Naive B cell (primary cell): Measurements from ENCODE around the gene ACER2. TPM values are rescaled to one million over a fixed set of nuclear protein-coding genes. Genes with fewer than 3 reads are reported as not detected.
"Not testable (repeated sequence)": the region's sequence is repeated elsewhere in the genome, so short reads cannot be mapped to it uniquely, and the experiment has no call there.

ENCODE experiments used
- ATAC-seq, 2 donors: fragments of 150-1000 bp; cut with Tn5 transposase; 2 replicates each; pipeline ENCODE4 v1.10.0; 2021; ENCODE audit warnings: low read depth in 2 of 2, mild to moderate bottlenecking in 2 of 2, moderate library complexity in 2 of 2
- DNase-seq: peaks from one replicate; pipeline ENCODE4 v3.0.0; 2022
- H3K27ac Mint-ChIP-seq, 6 donors: one replicate each; pipeline ENCODE4 v1.8.0; 2020 to 2022; ENCODE audit warnings: mild to moderate bottlenecking in 6 of 6, mixed read lengths in 6 of 6, moderate library complexity in 5 of 6, inconsistent platforms in 2 of 6
- H3K27me3 Mint-ChIP-seq, 3 donors: one replicate each; pipeline ENCODE4 v1.8.0; 2021 to 2022; ENCODE audit warnings: mixed read lengths in 3 of 3, mild to moderate bottlenecking in 1 of 3
- H3K36me3 Mint-ChIP-seq, 2 donors: one replicate each; pipeline ENCODE4 v1.8.0; 2020 to 2022; ENCODE audit warnings: mixed read lengths in 2 of 2, inconsistent platforms in 1 of 2, mild to moderate bottlenecking in 1 of 2
- H3K4me1 Mint-ChIP-seq, 3 donors: one replicate each; pipeline ENCODE4 v1.8.0; 2020 to 2022; ENCODE audit warnings: mixed read lengths in 3 of 3, inconsistent platforms in 1 of 3, mild to moderate bottlenecking in 1 of 3, moderate library complexity in 1 of 3
- H3K4me3 Mint-ChIP-seq, 8 donors: one replicate each; pipeline ENCODE4 v1.8.0; 2020 to 2022; ENCODE audit warnings: mild to moderate bottlenecking in 8 of 8, mixed read lengths in 8 of 8, moderate library complexity in 8 of 8, inconsistent platforms in 2 of 8
- H3K9me3 Mint-ChIP-seq, 7 donors: one replicate each; pipeline ENCODE4 v1.8.0; 2020 to 2022; ENCODE audit warnings: mixed read lengths in 7 of 7, mild to moderate bottlenecking in 5 of 7, inconsistent platforms in 2 of 7, moderate library complexity in 1 of 7
- polyA plus RNA-seq, 6 donors: library from polyadenylated mRNA; unstranded; fragments of 300-500 nt; fragmentation: Illumina TruSeq; gene quantifications; one replicate each; pipeline ENCODE4 v1.2.3, GENCODE V29; 2021; ENCODE audit warnings: low read depth in 6 of 6

ACER2 gene
- under 1 TPM in 5 of 6 donors, not detected in 1; 0.14 to 0.80 (median 0.56) TPM for polyA plus RNA-seq

GRCh38 chr9:19408693-19409400 lies at the start of gene ACER2:
ACER2 (plus strand) TSS chr9:19409009; CDS start chr9:19409085, 76 bp downstream.
- Mint-ChIP-seq H3K27ac (peak within 1 kb of the TSS; percentile 53 to 94 (median 85)), H3K4me3 (peak within 1 kb of the TSS; percentile 90 to 99 (median 96)), H3K27me3 (no peaks in the 10 kb centered on the region), H3K9me3 (peaks cover 0 to 2% (median 0%) of the 10 kb centered on the region in 7 donors), H3K36me3 (no peaks in the 10 kb centered on the region), H3K4me1 (peaks cover 8 to 17% (median 16%) of the 10 kb centered on the region in 3 donors)
- ATAC-seq: peak; percentile 91 to 92
- peak; percentile 94 for DNase-seq

DNA sequence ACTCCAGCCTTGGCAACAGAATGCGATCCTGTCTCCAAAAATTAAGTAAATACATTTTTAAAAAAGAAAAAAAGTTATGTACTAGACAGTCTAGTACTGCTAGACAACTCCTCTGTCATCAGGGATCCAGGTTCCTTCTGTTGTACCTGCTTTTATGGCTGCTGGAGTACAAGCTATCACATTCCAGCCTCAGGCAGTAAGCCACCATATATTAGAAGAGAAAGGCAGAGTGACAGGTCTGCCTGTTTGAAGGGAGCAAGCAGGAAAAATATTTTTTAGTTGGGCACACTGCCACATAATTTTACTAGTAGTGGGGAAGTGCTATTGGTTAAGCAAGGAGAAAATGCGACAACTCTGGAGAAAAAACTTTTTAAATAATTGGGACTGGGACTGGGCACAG lies 39.7 kb upstream of the ACER2 start:
- peaks cover 0 to 5% of the 10 kb centered on the region in 2 donors for H3K36me3 Mint-ChIP-seq
- peaks cover 5 to 12% (median 7%) of the 10 kb centered on the region in 3 donors for H3K4me1 Mint-ChIP-seq
- DNase-seq (no peak), ATAC-seq (no peak)
- H3K4me3 Mint-ChIP-seq: no peak overlapping the region
- H3K9me3 Mint-ChIP-seq: no peaks in the 10 kb centered on the region
- no peaks in the 10 kb centered on the region for H3K27me3 Mint-ChIP-seq
- H3K27ac Mint-ChIP-seq: peak overlapping the region in 1 of 6 donors; percentile 26

DNA sequence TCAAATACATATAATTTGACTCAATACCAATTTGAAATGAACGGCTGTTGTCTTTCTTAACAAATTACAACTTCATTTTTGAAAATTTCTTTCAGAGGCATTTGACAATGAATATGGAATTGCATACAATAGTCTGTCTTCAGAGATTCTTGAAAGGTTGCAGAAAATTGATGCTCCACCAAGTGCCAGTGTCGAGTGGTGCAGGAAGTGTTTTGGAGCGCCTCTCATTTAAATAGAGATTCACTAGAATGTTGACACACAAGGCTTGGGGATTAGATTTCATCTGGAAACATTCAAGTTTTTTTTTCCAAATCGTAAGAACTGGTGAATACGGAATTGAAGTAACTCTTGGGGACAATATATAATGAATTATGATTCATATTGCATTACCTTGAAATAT lies 36.9 kb upstream of the ACER2 start:
- H3K4me1 Mint-ChIP-seq: peaks cover under 1 to 16% (median 8%) of the 10 kb centered on the region in 3 donors
- no peaks in the 10 kb centered on the region for H3K27me3 Mint-ChIP-seq
- H3K27ac Mint-ChIP-seq: no peak overlapping the region
- DNase-seq (no peak), ATAC-seq (no peak)
- H3K9me3 Mint-ChIP-seq: no peaks in the 10 kb centered on the region
- H3K4me3 Mint-ChIP-seq: no peak overlapping the region
- H3K36me3 Mint-ChIP-seq: peaks cover 14 to 23% of the 10 kb centered on the region in 2 donors

- Mint-ChIP-seq H3K9me3 (no peaks in the 10 kb centered on the region), H3K27ac (no peak overlapping the region), H3K4me3 (no peak overlapping the region), H3K27me3 (no peaks in the 10 kb centered on the region), H3K4me1 (peaks cover 3 to 18% (median 14%) of the 10 kb centered on the region in 3 donors), H3K36me3 (peaks cover 14 to 23% of the 10 kb centered on the region in 2 donors)
- ATAC-seq (no peak), DNase-seq (no peak)
Observed at GRCh38 chr9:19372567-19372966, 36.2 kb upstream of the ACER2 start.

GRCh38 chr9:19373527-19373926 lies 35.3 kb upstream of the ACER2 start:
- H3K27me3 Mint-ChIP-seq: no peaks in the 10 kb centered on the region
- H3K27ac Mint-ChIP-seq: no peak overlapping the region
- no peaks in the 10 kb centered on the region for H3K9me3 Mint-ChIP-seq
- ATAC-seq (no peak), DNase-seq (no peak)
- peaks cover 11 to 25% (median 21%) of the 10 kb centered on the region in 3 donors for H3K4me1 Mint-ChIP-seq
- H3K4me3 Mint-ChIP-seq: no peak overlapping the region
- peaks cover 20 to 30% of the 10 kb centered on the region in 2 donors for H3K36me3 Mint-ChIP-seq

DNA sequence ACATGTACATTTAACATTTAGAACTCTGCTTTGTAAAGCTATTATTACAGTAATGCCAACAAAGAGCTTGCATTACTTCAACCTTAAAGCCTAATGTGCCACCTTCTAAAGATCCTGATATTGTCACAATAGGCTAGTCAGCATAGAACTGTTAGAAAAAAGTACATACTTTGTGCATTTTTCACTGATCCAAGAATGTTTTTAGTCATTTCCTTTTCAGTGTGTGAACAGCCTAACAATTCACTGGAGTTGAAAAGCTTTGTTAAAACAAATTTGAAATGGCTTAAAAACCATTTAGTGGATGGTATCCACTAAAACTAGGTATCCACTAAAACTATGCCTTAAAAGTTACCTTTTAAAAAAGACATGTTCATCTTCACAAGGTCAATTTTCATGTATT lies 33.3 kb upstream of the ACER2 start:
- ATAC-seq: no peak
- Mint-ChIP-seq H3K4me3 (no peak overlapping the region), H3K36me3 (peaks cover 30 to 33% of the 10 kb centered on the region in 2 donors)

DNA sequence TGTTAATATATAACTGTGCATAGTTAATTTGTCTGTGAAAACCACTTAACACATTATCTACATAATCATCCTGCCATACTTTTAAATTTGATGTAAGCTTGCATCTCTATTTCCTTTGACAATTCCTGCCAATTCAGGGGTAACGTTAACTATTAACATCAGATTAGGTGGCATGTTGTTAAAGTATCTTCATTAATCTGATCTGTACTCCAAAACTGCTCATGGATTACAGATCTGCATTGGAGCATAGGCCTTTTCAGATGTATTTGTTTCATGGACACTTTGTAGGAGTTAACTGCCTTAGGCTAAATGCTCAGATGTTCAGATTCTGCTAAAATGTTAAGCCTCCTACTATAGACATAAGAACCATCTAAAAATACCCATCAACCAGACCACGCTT lies 31.9 kb upstream of the ACER2 start:
- H3K4me1 Mint-ChIP-seq: peaks cover 33 to 51% (median 44%) of the 10 kb centered on the region in 3 donors
- no peaks in the 10 kb centered on the region for H3K27me3 Mint-ChIP-seq
- peak overlapping the region in 1 of 6 donors; percentile 96 for H3K27ac Mint-ChIP-seq
- peak overlapping the region in 1 of 8 donors; percentile 62 for H3K4me3 Mint-ChIP-seq
- peaks cover 30 to 33% of the 10 kb centered on the region in 2 donors for H3K36me3 Mint-ChIP-seq
- H3K9me3 Mint-ChIP-seq: peaks cover 0 to 8% (median 2%) of the 10 kb centered on the region in 7 donors
- no peak for DNase-seq
- ATAC-seq: no peak

More for the DNA sequence above, 33.3 kb upstream of the ACER2 start:
- Mint-ChIP-seq H3K4me1 (peaks cover 26 to 43% (median 35%) of the 10 kb centered on the region in 3 donors), H3K27me3 (no peaks in the 10 kb centered on the region), H3K9me3 (peaks cover 0 to 4% (median 0%) of the 10 kb centered on the region in 7 donors), H3K27ac (peak overlapping the region in 2 of 6 donors; percentile 54 to 74)
- no peak for DNase-seq

DNA sequence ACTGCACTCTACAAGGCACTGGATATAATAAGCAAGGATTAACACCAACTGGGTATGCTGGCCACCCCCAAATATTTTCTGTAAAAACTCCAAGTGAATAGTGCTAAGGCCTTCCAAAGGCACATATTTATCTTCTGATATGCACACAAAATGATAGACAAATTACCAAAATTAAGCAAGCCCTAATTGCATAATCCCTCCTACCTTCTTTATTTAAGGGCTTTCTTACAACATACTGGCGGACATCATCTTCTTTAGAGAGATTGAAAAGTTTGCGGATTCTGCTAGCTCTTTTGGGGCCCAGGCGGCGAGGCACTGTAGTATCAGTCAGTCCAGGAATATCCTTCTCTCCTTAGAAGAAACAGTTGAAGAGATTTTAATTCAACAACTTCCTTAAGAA lies 30.6 kb upstream of the ACER2 start:
- H3K4me3 Mint-ChIP-seq: peak overlapping the region in 6 of 8 donors; percentile 20 to 99 (median 88)
- H3K9me3 Mint-ChIP-seq: peaks cover 0 to 8% (median 2%) of the 10 kb centered on the region in 7 donors
- DNase-seq: no peak
- peaks cover 33 to 51% (median 44%) of the 10 kb centered on the region in 3 donors for H3K4me1 Mint-ChIP-seq
- peak overlapping the region in 3 of 6 donors; percentile 29 to 99 (median 96) for H3K27ac Mint-ChIP-seq
- H3K27me3 Mint-ChIP-seq: no peaks in the 10 kb centered on the region
- H3K36me3 Mint-ChIP-seq: peaks cover 30 to 33% of the 10 kb centered on the region in 2 donors
- no peak for ATAC-seq

DNA sequence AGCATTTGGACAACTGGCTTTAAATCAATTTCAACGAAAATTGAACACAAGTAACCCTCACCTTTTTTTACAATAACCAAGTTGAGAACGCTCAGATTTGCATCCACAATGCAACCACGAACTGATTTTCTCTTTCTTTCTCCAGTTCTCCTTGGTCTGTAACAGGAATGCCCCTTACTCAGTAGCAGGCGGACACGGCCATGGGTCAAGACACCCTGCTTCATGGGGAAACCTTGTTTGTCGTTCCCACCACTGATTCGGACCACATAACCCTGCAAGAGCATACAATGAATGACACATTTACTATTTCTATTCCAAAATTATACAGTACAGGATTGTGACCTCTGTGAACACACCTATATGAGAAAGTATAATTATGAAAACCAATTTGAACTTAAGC lies 30.2 kb upstream of the ACER2 start:
- ATAC-seq (no peak), DNase-seq (no peak)
- Mint-ChIP-seq H3K27ac (peak overlapping the region; percentile 91 to 100 (median 98)), H3K27me3 (no peaks in the 10 kb centered on the region), H3K9me3 (peaks cover 0 to 8% (median 2%) of the 10 kb centered on the region in 7 donors), H3K4me1 (peaks cover 33 to 51% (median 44%) of the 10 kb centered on the region in 3 donors), H3K4me3 (peak overlapping the region; percentile 85 to 99 (median 95)), H3K36me3 (peaks cover 30 to 32% of the 10 kb centered on the region in 2 donors)

DNA sequence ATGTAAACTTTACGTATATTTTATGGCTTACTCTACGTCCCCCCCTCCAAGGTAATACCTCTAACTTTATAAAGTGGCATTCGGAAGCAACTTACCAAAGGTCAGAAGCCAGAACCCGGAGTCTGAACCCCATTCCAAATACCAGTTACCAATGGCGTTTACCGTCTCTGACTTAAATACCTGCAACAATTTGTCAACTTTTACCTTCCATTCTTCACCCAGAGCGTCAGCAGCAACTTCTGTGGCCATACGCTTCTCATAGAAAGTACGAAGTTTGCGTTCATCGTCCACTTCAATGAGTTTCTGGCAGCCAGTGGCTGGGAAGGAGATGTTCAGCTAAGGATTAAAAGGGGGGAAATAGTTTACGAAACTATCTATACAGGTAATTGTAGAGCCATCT lies 29.5 kb upstream of the ACER2 start:
- H3K27me3 Mint-ChIP-seq: no peaks in the 10 kb centered on the region
- DNase-seq (peak; percentile 6), ATAC-seq (no peak)
- peaks cover 33 to 48% (median 44%) of the 10 kb centered on the region in 3 donors for H3K4me1 Mint-ChIP-seq
- peaks cover 0 to 8% (median 2%) of the 10 kb centered on the region in 7 donors for H3K9me3 Mint-ChIP-seq
- H3K27ac Mint-ChIP-seq: peak overlapping the region; percentile 96 to 100 (median 98)
- peaks cover 26 to 30% of the 10 kb centered on the region in 2 donors for H3K36me3 Mint-ChIP-seq
- H3K4me3 Mint-ChIP-seq: peak overlapping the region; percentile 85 to 99 (median 95)

- H3K9me3 Mint-ChIP-seq: peaks cover 0 to 8% (median 2%) of the 10 kb centered on the region in 7 donors
- H3K4me1 Mint-ChIP-seq: peaks cover 33 to 47% (median 44%) of the 10 kb centered on the region in 3 donors
- peak overlapping the region; percentile 96 to 100 (median 98) for H3K27ac Mint-ChIP-seq
- no peaks in the 10 kb centered on the region for H3K27me3 Mint-ChIP-seq
- DNase-seq (no peak), ATAC-seq (peak; percentile 35 to 38)
- H3K36me3 Mint-ChIP-seq: peaks cover 25 to 30% of the 10 kb centered on the region in 2 donors
- H3K4me3 Mint-ChIP-seq: peak overlapping the region; percentile 85 to 99 (median 95)
Observed at GRCh38 chr9:19379697-19380046, 29.1 kb upstream of the ACER2 start.

DNA sequence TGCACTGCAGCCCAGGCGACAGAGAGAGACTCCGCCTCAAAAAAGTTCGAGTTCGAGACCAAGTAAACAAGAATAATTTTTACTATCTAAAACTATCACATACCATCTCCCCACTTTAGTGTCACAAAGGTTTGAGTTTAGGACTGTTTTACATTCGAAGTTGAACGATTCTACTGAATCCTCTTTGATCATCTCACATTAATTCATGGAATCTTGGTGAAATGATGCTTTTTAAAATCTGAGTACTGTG lies 28.1 kb upstream of the ACER2 start:
- peaks cover 33 to 46% (median 44%) of the 10 kb centered on the region in 3 donors for H3K4me1 Mint-ChIP-seq
- H3K9me3 Mint-ChIP-seq: peaks cover 0 to 8% (median 2%) of the 10 kb centered on the region in 7 donors
- DNase-seq (no peak), ATAC-seq (no peak)
- H3K4me3 Mint-ChIP-seq: peak overlapping the region; percentile 85 to 99 (median 95)
- peak overlapping the region; percentile 69 to 100 (median 98) for H3K27ac Mint-ChIP-seq
- H3K27me3 Mint-ChIP-seq: peaks cover 0 to 2% (median 0%) of the 10 kb centered on the region in 3 donors
- H3K36me3 Mint-ChIP-seq: peaks cover 18 to 24% of the 10 kb centered on the region in 2 donors

- ATAC-seq: no peak
- Mint-ChIP-seq H3K36me3 (peaks cover 10 to 17% of the 10 kb centered on the region in 2 donors), H3K27me3 (peaks cover 0 to 10% (median 4%) of the 10 kb centered on the region in 3 donors), H3K9me3 (peaks cover 0 to 8% (median 2%) of the 10 kb centered on the region in 7 donors), H3K4me3 (peak overlapping the region in 4 of 8 donors; percentile 37 to 98 (median 94)), H3K27ac (peak overlapping the region in 1 of 6 donors; percentile 96), H3K4me1 (peaks cover 33 to 41% (median 37%) of the 10 kb centered on the region in 3 donors)
- no peak for DNase-seq
Observed at GRCh38 chr9:19381656-19382055, 27.2 kb upstream of the ACER2 start.

DNA sequence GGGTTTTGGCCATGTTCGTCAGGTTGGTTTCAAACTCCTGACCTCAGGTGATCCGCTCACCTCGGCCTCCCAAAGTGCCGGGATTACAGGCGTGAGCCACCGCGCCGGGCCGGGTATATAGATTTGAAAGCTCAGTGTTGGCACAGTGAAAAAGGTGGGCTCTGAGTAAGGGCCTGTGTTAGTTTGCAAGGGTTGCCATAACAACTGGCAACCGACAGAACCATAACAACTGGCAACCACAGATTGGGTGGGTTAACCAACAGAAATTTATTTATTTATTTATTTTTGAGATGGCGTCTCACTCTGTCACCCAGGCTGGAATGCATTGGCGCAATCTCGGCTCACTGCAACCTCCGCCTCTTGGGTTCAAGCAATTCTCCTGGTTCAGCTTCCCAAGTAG lies 23.6 kb upstream of the ACER2 start:
- not testable (repeated sequence) for H3K36me3 Mint-ChIP-seq, H3K4me3 Mint-ChIP-seq, H3K9me3 Mint-ChIP-seq, H3K27ac Mint-ChIP-seq, DNase-seq, ATAC-seq
- Mint-ChIP-seq H3K27me3 (peaks cover 19 to 27% (median 23%) of the 10 kb centered on the region in 3 donors), H3K4me1 (peaks cover 8 to 12% (median 12%) of the 10 kb centered on the region in 3 donors)
